ENCODE measurements around the gene OR10H1. TPM values are rescaled to one million over a fixed set of nuclear protein-coding genes. Genes with fewer than 3 reads are reported as not detected.

OR10H1 gene
- total and polyA plus RNA-seq, 9 of the 15 experiments (the other 6 are each of a cell fraction or from before 2014, with no cell fraction given): not detected

DNA sequence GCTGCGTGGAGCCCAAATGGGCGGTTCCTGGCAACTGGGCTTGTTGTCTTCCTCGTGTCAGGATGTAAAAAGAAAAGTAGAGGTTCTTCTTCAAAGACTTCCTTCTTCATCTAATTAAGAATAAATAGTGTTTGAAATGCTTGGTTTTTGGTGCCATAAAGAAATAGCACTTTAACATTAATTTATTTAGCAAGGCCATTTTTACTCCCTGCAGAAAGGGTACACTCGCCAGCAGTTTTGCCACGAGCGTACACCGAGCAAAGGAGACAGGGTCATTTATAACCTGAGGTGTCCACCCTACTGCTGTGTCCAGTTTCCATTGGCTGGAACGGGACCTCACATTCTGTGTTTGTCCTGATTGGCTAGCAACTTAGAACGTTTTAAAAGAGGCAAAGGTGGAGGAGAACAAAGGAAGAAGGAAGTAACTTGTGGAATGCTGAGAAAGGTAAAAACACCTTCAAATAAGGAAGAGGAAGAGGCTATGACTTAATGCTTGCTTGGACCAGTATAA is 21.8 kb upstream of the OR10H1 start (continued):
- TF ChIP-seq XRCC5 (IDR thresholded peaks at IDR 0.05; ENCODE audit: low read depth, low read length) (no peak), HDAC8 (tag; IDR thresholded peaks at IDR 0.05) (0 out of 2 replicates have a peak, but pooled peaks have one; percentile 30), ZEB2 (IDR thresholded peaks at IDR 0.05) (peak; percentile 63; the same call in 1 of the 2 replicates), MCM5 (IDR thresholded peaks at IDR 0.05; ENCODE audit: low read depth) (no peak), HOXB6 (CRISPR knock-in tag; IDR thresholded peaks at IDR 0.05; ENCODE audit: borderline replicate concordance) (no peak), MEF2D (tag; conservative IDR thresholded peaks at IDR 0.05; ENCODE audit: low read depth) (no peak), CEBPB (tag; IDR thresholded peaks at IDR 0.05) (no peak), ZNF134 (CRISPR knock-in tag; conservative IDR thresholded peaks at IDR 0.05) (no peak), FOXP1 (CRISPR knock-in tag; IDR thresholded peaks at IDR 0.05) (no peak), FOXK2 (conservative IDR thresholded peaks at IDR 0.05 in 1 of 2, IDR thresholded peaks at IDR 0.05 in 1 of 2; ENCODE audit: low read depth in 2 of 2) (peak; percentile 93 to 96), NUFIP1 (IDR thresholded peaks at IDR 0.05; ENCODE audit: partially characterized antibody) (no peak), ZNF589 (CRISPR knock-in tag; IDR thresholded peaks at IDR 0.05; ENCODE audit: low read depth) (no peak), GABPB1 (CRISPR knock-in tag; IDR thresholded peaks at IDR 0.05) (no peak), RFX1 (IDR thresholded peaks at IDR 0.05) (peak; percentile 62), SP1 (CRISPR knock-in tag; IDR thresholded peaks at IDR 0.05) (peak; percentile 19; the same call in 1 of the 2 replicates), BCL6 (CRISPR knock-in tag; IDR thresholded peaks at IDR 0.05) (no peak), CREM (IDR thresholded peaks at IDR 0.05; ENCODE audit: low read depth) (no peak), MXI1 (IDR thresholded peaks at IDR 0.05; ENCODE audit: low read depth, low read length) (peak; percentile 43; the same call in 1 of the 2 replicates), BRD4 (IDR thresholded peaks at IDR 0.05) (no peak)
- TF ChIP-seq, protein P1, sequence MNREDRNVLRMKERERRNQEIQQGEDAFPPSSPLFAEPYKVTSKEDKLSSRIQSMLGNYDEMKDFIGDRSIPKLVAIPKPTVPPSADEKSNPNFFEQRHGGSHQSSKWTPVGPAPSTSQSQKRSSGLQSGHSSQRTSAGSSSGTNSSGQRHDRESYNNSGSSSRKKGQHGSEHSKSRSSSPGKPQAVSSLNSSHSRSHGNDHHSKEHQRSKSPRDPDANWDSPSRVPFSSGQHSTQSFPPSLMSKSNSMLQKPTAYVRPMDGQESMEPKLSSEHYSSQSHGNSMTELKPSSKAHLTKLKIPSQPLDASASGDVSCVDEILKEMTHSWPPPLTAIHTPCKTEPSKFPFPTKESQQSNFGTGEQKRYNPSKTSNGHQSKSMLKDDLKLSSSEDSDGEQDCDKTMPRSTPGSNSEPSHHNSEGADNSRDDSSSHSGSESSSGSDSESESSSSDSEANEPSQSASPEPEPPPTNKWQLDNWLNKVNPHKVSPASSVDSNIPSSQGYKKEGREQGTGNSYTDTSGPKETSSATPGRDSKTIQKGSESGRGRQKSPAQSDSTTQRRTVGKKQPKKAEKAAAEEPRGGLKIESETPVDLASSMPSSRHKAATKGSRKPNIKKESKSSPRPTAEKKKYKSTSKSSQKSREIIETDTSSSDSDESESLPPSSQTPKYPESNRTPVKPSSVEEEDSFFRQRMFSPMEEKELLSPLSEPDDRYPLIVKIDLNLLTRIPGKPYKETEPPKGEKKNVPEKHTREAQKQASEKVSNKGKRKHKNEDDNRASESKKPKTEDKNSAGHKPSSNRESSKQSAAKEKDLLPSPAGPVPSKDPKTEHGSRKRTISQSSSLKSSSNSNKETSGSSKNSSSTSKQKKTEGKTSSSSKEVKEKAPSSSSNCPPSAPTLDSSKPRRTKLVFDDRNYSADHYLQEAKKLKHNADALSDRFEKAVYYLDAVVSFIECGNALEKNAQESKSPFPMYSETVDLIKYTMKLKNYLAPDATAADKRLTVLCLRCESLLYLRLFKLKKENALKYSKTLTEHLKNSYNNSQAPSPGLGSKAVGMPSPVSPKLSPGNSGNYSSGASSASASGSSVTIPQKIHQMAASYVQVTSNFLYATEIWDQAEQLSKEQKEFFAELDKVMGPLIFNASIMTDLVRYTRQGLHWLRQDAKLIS (CRISPR knock-in tag; IDR thresholded peaks at IDR 0.05): 0 out of 2 replicates have a peak, but pooled peaks have one; percentile 34
- TF ChIP-seq, protein P2, sequence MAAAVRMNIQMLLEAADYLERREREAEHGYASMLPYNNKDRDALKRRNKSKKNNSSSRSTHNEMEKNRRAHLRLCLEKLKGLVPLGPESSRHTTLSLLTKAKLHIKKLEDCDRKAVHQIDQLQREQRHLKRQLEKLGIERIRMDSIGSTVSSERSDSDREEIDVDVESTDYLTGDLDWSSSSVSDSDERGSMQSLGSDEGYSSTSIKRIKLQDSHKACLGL (CRISPR knock-in tag; IDR thresholded peaks at IDR 0.05; ENCODE audit: borderline replicate concordance, poor library complexity, severe bottlenecking): peak; percentile 10
- TF ChIP-seq, protein P3, sequence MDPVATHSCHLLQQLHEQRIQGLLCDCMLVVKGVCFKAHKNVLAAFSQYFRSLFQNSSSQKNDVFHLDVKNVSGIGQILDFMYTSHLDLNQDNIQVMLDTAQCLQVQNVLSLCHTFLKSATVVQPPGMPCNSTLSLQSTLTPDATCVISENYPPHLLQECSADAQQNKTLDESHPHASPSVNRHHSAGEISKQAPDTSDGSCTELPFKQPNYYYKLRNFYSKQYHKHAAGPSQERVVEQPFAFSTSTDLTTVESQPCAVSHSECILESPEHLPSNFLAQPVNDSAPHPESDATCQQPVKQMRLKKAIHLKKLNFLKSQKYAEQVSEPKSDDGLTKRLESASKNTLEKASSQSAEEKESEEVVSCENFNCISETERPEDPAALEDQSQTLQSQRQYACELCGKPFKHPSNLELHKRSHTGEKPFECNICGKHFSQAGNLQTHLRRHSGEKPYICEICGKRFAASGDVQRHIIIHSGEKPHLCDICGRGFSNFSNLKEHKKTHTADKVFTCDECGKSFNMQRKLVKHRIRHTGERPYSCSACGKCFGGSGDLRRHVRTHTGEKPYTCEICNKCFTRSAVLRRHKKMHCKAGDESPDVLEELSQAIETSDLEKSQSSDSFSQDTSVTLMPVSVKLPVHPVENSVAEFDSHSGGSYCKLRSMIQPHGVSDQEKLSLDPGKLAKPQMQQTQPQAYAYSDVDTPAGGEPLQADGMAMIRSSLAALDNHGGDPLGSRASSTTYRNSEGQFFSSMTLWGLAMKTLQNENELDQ (CRISPR knock-in tag; IDR thresholded peaks at IDR 0.05; ENCODE audit: borderline replicate concordance): no peak
